ENCODE data around the gene NAV2.

Gene NAV2

GRCh38 chr11:19718951-19719350, 6.3 kb downstream of the NAV2 start:
- DNase-seq, result no peak

GRCh38 chr11:19719960-19720359, 7.3 kb downstream of the NAV2 start:
- DNase-seq, result no peak

GRCh38 chr11:19721176-19721575, 8.5 kb downstream of the NAV2 start:
- no peak for DNase-seq

GRCh38 chr11:19722702-19723101, 10.1 kb downstream of the NAV2 start:
- DNase-seq, result no peak

- DNase-seq, result peak; percentile 66
These were observed 11.1 kb downstream of the NAV2 start for GRCh38 chr11:19723572-19724342.

GRCh38 chr11:19724765-19725164, 12.1 kb downstream of the NAV2 start:
- DNase-seq, result no peak

- DNase-seq, result no peak
These were observed 12.9 kb downstream of the NAV2 start for GRCh38 chr11:19725379-19726079.

- DNase-seq, result no peak
These were observed 14.6 kb downstream of the NAV2 start for GRCh38 chr11:19727246-19727645.

- DNase-seq, result no peak
These were observed 15.8 kb downstream of the NAV2 start for GRCh38 chr11:19728436-19728835.

GRCh38 chr11:19729141-19729540, 16.5 kb downstream of the NAV2 start:
- DNase-seq, result no peak

GRCh38 chr11:19730373-19730772, 17.7 kb downstream of the NAV2 start:
- no peak for DNase-seq

- no peak for DNase-seq
These were observed 21.5 kb downstream of the NAV2 start for GRCh38 chr11:19734171-19734570.

- DNase-seq, result no peak
These were observed 22.7 kb downstream of the NAV2 start for GRCh38 chr11:19735157-19735908.

- DNase-seq, result no peak
These were observed 23.4 kb downstream of the NAV2 start for GRCh38 chr11:19735909-19736498.

GRCh38 chr11:19736831-19737230, 24.2 kb downstream of the NAV2 start:
- DNase-seq, result no peak

- no peak for DNase-seq
These were observed 24.9 kb downstream of the NAV2 start for GRCh38 chr11:19737575-19737974.

GRCh38 chr11:19738124-19738523, 25.5 kb downstream of the NAV2 start:
- no peak for DNase-seq

- no peak for DNase-seq
These were observed 27.2 kb downstream of the NAV2 start for GRCh38 chr11:19739872-19740271.

- no peak for DNase-seq
These were observed 27.9 kb downstream of the NAV2 start for GRCh38 chr11:19740586-19740985.

GRCh38 chr11:19742588-19743292, 30.1 kb downstream of the NAV2 start:
- DNase-seq, result peak; percentile 74

GRCh38 chr11:19743622-19744021, 31.0 kb downstream of the NAV2 start:
- no peak for DNase-seq

- no peak for DNase-seq
These were observed 31.5 kb downstream of the NAV2 start for GRCh38 chr11:19744130-19744529.

GRCh38 chr11:19746086-19746485, 33.4 kb downstream of the NAV2 start:
- DNase-seq, result no peak

Data from CD4-positive, alpha-beta T cell treated with Interleukin-17A for 1 hour (primary cell).